OCI-LY1 (cell line): ENCODE data around the gene MRGPRX2.

Source experiments
- H2AFZ ChIP-seq: fragments of 200-600 bp; sonication (generic), shearing (Covaris generic); 2 replicates; pipeline ENCODE4 v1.6.0; 2014; ENCODE audit warnings: antibody characterized with exemption, mild to moderate bottlenecking, low read length
- H3F3A ChIP-seq: fragments of 200-600 bp; sonication (generic), shearing (Covaris generic); 2 replicates; pipeline ENCODE4 v1.6.0; 2014; ENCODE audit warnings: mild to moderate bottlenecking, antibody characterized with exemption, low read length, moderate library complexity; ENCODE audit not compliant: insufficient read depth
- H3K27ac ChIP-seq: fragments of 200-600 bp; sonication (generic); 2 replicates; pipeline ENCODE4 v1.5.1; 2014; ENCODE audit warnings: low read length, mixed run types, mild to moderate bottlenecking, low read depth; ENCODE audit not compliant: poor library complexity, severe bottlenecking
- H3K27me3 ChIP-seq: fragments of 200-600 bp; sonication (generic); 2 replicates; pipeline ENCODE4 v1.6.0; 2014; ENCODE audit warnings: antibody characterized with exemption, mild to moderate bottlenecking, low read length, moderate library complexity; ENCODE audit not compliant: insufficient read depth
- H3K36me3 ChIP-seq: fragments of 200-600 bp; sonication (generic); 2 replicates; pipeline ENCODE4 v1.6.1; 2014; ENCODE audit warnings: mild to moderate bottlenecking, antibody characterized with exemption, low read length, moderate library complexity, mixed read lengths; ENCODE audit not compliant: insufficient read depth
- H3K4me1 ChIP-seq: fragments of 200-600 bp; sonication (generic); 2 replicates; pipeline ENCODE4 v1.5.1; 2014; ENCODE audit warnings: mild to moderate bottlenecking, low read length, moderate library complexity; ENCODE audit not compliant: insufficient read depth, severe bottlenecking
- H3K4me2 ChIP-seq: fragments of 200-600 bp; sonication (generic), shearing (Covaris generic); 2 replicates; pipeline ENCODE4 v1.6.1; 2014; ENCODE audit warnings: low read length
- H3K4me3 ChIP-seq: fragments of 200-600 bp; sonication (generic); 2 replicates; pipeline ENCODE4 v1.5.1; 2014; ENCODE audit warnings: low read length, low read depth, mild to moderate bottlenecking, mixed read lengths; ENCODE audit not compliant: poor library complexity, severe bottlenecking
- H3K79me2 ChIP-seq: fragments of 200-600 bp; shearing (Covaris generic); 2 replicates; pipeline ENCODE4 v1.6.1; 2016; ENCODE audit warnings: mixed run types, low read length, mixed read lengths; ENCODE audit not compliant: insufficient read depth
- H3K9ac ChIP-seq: fragments of 200-600 bp; sonication (generic), shearing (Covaris generic); 2 replicates; pipeline ENCODE4 v1.6.1; 2014; ENCODE audit warnings: mild to moderate bottlenecking, low read length, mixed read lengths
- H3K9me2 ChIP-seq: fragments of 200-600 bp; sonication (generic), shearing (Covaris generic); 2 replicates; pipeline ENCODE4 v1.6.1; 2014; ENCODE audit warnings: low read depth, mild to moderate bottlenecking, low read length, mixed read lengths
- H3K9me3 ChIP-seq: fragments of 200-600 bp; shearing (Covaris generic); 2 replicates; pipeline ENCODE4 v1.6.1; 2014; ENCODE audit warnings: low read length, mixed read lengths
- H4K20me1 ChIP-seq: fragments of 200-600 bp; sonication (generic), shearing (Covaris generic); 2 replicates; pipeline ENCODE4 v1.6.0; 2016; ENCODE audit warnings: mild to moderate bottlenecking, low read length; ENCODE audit not compliant: insufficient read depth
- CTCF ChIP-seq: fragments of 200-600 bp; sonication (generic), shearing (Covaris generic); IDR thresholded peaks from 2 replicates; pipeline ENCODE4 v1.5.1; 2017; ENCODE audit warnings: mild to moderate bottlenecking, antibody characterized with exemption, low read length, moderate library complexity, mixed read lengths
- EZH2 ChIP-seq: fragments of 200-600 bp; sonication (generic), shearing (Covaris generic); IDR thresholded peaks from 2 replicates; pipeline ENCODE4 v1.8.0; 2017; ENCODE audit warnings: borderline replicate concordance, mixed run types, mild to moderate bottlenecking, antibody characterized with exemption, low read length, moderate library complexity, mixed read lengths

The MRGPRX2 gene

DNA sequence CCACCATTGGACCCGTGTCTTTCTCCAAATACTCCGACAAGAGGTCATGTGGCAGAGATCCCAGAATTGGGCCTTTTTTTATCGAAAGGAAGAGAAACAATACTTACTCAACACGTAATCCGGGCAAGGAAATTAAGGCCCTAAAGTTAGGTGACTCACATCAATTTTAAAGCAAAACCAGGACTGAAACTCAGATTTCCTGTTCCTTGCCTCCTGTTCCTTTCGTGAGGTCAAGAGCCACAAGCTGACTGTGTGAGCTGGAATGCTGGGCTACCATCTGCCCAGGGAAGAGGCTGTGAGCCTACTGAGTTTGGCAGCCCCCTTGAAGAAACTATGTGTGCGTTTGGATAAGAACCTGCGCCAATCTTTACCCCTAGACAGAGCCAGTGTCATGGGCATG, 27.1 kb upstream of the MRGPRX2 start:
- no peak for TF ChIP-seq CTCF
- no peak for TF ChIP-seq EZH2
- H3K4me3 ChIP-seq = no peak overlapping the region
- no peaks in the 10 kb centered on the region for H3K27me3 ChIP-seq
- no peak overlapping the region for H3K9ac ChIP-seq
- H4K20me1 ChIP-seq = no peaks in the 10 kb centered on the region
- no peak overlapping the region for H2AFZ ChIP-seq
- no peaks in the 10 kb centered on the region for H3F3A ChIP-seq
- no peak overlapping the region for H3K4me2 ChIP-seq
- no peaks in the 10 kb centered on the region for H3K4me1 ChIP-seq
- H3K79me2 ChIP-seq = no peaks in the 10 kb centered on the region
- no peaks in the 10 kb centered on the region for H3K36me3 ChIP-seq
- no peaks in the 10 kb centered on the region for H3K9me3 ChIP-seq
- no peaks in the 10 kb centered on the region for H3K9me2 ChIP-seq
- H3K27ac ChIP-seq = no peak overlapping the region

DNA sequence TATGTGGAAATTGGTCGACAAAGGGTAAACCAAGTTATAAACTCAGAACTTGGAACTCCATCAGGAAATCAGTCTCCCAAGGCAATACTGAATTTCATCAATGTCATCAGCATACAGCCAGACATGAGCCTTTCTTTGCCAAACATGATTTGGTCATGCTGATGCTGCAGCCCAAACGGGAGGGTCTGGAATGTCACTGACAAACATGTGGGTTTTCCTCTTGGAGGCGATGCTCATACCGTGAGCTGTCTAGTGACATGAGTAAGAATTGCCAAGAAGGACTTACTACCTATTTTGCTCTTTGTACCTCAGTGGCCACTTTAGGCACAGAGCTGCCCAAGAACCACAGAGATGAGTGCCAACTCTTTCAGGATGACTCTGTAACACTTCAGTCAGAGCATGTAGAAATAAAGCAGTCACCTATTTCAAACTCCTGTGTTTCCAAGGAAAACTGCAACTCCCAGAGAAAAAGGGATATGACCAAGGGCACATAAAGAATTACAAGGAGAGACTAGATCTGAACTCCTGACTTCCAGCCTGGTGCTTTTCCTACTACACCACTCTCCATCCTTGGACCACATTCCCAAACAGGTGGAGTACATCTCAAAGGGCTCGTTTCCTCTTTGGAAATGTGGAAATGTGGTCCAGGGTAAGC, 24.3 kb upstream of the MRGPRX2 start:
- Histone ChIP-seq H4K20me1 (no peaks in the 10 kb centered on the region), H3K79me2 (no peaks in the 10 kb centered on the region), H3F3A (no peaks in the 10 kb centered on the region), H3K4me3 (no peak overlapping the region), H3K27me3 (no peaks in the 10 kb centered on the region), H3K4me1 (no peaks in the 10 kb centered on the region), H3K9ac (no peak overlapping the region), H3K36me3 (no peaks in the 10 kb centered on the region), H3K9me3 (no peaks in the 10 kb centered on the region), H3K4me2 (no peak overlapping the region), H2AFZ (no peak overlapping the region), H3K9me2 (no peaks in the 10 kb centered on the region), H3K27ac (no peak overlapping the region)
- TF ChIP-seq CTCF = no peak
- TF ChIP-seq EZH2 = no peak

DNA sequence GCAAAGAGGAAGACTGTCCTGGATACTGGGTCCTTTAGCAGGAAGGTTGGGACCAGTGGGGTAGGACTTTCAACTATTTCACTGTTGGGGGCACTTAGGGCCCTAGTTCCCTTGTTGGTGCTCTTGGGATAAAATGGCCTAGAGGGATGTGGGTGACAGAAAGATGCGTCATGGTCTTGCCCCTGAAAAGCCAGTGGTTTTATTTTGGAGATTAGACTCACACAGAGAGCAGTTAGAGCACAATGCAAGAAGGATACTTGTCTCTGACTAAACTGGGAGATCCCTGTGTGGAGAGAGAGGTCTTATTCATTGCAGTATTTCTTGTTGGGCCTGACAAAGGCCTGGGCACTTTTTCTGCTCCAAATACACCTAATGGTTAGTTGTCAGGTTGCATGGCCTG, 22.6 kb upstream of the MRGPRX2 start:
- no peak overlapping the region for H3K4me3 ChIP-seq
- H3K79me2 ChIP-seq = no peaks in the 10 kb centered on the region
- no peaks in the 10 kb centered on the region for H3K36me3 ChIP-seq
- no peaks in the 10 kb centered on the region for H3K9me3 ChIP-seq
- H3K9ac ChIP-seq = no peak overlapping the region
- TF ChIP-seq CTCF (no peak), EZH2 (no peak)
- H3K9me2 ChIP-seq = no peaks in the 10 kb centered on the region
- no peaks in the 10 kb centered on the region for H3K4me1 ChIP-seq
- no peak overlapping the region for H3K27ac ChIP-seq
- H3F3A ChIP-seq = no peaks in the 10 kb centered on the region
- H2AFZ ChIP-seq = no peak overlapping the region
- no peaks in the 10 kb centered on the region for H3K27me3 ChIP-seq
- no peaks in the 10 kb centered on the region for H4K20me1 ChIP-seq
- no peak overlapping the region for H3K4me2 ChIP-seq
